ENCODE measurements around the gene KDM2A.
"Not testable (repeated sequence)": the region's sequence is repeated elsewhere in the genome, so short reads cannot be mapped to it uniquely, and the experiment has no call there.

KDM2A gene

DNA sequence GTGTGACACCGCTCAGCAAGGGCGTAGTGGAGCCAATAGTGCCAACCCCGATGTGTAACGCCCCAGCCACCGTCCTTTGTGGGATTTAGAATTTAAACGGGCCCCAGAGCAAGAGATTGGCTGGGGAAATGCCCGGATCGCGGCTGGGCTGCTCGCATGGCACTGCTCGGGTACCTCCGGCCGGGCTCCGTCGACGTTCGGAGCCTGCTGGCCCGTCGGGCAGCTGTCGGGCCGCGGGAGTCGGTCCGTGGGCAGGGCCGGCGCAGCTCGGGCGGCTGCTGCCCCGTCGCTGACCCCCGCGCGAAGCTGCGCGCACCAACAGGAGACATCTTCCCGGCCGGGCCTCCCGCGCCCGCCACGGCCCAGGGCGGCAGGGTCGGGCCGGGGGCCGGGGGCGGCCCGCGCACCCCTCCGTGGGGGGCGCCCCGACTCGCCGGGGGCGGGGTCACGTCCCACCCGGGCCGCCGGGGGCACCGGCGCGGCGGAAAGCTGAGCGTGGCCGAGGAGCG is 1.3 kb upstream of the KDM2A start:
- DNase-seq (ENCODE audit: low read depth, low spot score): peak; percentile 20

DNA sequence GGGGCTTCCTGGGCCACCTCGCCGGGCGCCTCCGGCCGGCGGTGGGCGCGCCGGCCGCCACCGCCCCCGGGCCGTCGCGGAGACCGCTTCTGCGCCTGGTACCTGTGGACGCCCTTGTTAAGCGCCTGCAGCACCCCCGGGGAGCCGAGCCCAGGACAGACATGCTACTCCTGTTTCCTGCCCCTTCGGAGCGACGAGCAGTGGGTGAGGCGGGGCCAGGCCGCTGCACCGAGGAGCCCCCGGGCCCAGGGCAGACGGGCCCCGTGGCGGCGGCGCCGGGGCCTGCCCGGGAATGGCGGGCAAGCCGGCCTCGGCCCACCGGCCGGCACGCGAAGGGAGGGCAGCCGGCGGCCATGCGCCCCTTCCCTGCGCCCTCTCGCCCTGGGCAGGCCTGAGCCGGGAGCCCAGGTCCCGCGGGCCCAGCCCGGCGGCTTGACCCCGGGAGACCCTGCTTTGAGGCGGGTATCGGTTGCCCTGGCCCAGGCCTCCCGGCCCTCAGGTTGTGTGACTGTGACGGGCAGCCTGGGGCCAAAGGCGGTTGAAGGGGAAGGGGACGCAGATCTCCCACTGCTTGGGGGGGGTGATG is 789 bp upstream of the KDM2A start:
- peak; percentile 57 for DNase-seq (ENCODE audit: low read depth, low spot score)

DNA sequence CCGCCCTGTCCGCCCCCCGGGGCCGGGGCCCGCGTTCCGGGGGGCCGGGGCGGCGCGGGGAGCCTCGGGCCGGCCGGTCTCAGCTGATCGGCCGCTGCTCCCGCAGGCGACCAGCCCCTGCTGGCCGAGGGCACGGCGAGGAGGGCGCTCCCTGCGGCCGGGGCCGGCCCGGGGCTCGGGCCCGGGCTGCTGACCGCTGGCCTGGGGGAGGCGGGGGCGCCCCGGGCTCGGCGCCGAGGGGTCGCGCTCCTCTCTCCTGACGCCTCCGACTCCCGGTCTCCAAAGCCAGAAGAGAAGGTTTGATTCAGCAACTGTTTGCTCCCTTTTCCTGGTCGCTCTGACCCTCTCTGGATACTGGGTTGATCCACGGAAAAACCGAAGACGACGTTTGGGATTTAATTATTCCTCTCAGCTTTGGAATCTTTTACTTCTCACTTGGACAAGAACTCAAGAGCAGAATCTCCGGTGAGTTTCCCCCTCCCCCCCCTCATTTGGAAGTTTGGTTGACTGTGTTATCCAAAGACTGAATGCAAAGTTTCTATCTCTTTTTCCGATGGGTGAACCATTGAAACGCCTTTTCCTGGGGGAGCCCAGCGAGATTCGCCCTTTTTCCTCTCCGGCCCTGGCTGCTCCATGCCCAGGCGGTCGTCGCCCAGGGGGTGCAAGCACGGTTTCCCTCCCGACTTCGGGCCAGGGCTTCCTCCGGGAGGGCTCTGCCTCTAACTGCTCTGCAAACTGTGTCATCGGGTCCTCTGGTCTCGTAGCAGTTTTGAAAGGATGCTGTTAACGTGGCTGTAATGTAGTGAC is 725 bp downstream of the KDM2A start:
- peak; percentile 53 for DNase-seq (ENCODE audit: low read depth, low spot score)

DNA sequence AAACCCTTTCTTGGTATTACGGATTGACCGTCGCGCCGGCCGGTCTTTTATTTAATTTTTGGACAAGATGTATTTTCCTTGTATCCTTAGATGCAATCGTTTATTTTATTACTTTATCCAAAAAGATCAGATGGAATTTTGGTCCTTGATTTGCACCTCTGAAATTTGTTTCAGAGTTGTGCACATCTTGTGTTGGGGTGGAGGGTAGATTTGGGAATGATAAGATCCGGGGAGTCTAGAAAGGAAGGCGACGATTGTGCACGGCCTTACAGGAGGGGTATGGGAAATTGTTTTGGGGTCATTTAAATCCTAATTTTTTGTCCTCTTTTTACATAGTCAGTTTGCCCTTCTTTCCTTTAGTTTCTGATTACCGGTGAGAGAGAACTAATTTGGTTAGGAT is 1.4 kb downstream of the KDM2A start:
- no peak for DNase-seq (ENCODE audit: low read depth, low spot score)

DNA sequence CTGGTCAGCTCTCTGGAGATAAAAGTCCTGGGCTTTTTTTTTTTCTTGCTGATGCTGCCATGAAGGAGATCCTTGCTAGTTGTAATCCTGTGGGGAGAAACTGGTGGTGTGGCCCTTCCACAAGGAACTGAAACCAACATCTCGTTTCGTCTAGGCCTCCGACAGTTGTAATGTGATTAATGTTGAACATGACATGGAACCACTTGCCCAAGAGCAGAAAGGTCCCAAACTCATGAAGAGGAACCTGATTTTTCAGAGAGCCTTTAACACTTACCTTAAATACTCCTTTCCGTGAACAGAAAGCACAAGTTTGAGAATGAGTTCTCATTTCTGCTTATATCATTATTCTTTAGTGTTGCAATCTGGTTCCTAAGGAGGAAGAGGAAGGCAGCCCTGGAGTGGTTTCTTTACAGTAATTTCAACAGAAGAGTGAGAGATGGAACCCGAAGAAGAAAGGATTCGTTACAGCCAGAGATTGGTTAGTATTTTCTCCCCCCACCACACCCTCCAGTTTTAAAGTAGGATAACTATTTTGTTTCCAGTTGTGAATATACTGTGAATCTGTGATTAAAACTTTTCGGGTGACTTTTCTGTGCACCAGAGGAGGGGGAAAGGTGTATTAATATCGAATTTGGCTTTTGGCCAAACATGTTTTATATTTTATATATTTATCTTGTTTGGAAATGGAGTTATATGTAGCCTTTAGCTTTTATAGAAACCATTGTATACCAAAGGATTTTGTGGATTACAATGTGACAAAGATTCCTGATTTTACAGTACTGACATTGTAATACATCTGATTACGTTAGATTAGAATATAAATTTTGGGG is 2.0 kb downstream of the KDM2A start:
- peak; percentile 51 for DNase-seq (ENCODE audit: low read depth, low spot score)

DNA sequence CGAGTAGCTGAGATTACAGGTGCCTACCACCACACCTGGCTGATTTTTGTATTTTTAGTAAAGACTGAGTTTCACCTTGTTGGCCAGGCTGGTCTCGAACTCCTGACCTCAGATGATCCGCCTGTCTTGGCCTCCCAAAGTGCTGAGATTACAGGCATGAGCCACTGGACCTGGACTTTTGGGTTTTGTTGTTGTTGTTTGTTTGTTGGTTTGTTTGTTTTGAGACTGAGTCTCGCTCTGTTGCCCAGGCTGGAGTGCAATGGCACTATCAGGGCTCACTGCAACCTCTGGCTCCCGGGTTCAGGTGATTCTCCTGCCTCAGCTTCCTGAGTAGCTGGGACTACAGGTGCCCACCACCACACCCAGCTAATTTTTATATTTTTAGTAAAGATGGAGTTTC is 4.7 kb downstream of the KDM2A start:
- not testable (repeated sequence) for DNase-seq (ENCODE audit: low read depth, low spot score)

DNA sequence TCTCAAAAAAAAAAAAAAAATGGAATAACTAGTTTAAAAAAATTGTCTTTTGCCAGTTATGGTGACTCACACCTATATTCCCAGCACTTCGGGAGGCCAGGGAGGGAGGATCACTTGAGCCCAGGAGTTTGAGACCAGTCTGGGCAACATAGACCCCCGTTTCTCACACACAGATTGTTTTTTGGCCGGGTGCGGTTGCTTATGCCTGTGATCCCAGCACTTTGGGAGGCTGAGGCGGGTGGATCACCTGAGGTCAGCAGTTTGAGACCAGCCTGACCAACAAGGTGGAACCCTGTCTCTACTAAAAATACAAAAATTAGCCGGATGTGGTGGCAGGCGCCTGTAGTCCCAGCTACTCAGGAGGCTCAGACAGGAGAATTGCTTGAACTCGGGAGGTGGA is 7.2 kb downstream of the KDM2A start:
- not testable (repeated sequence) for DNase-seq (ENCODE audit: low read depth, low spot score)

DNA sequence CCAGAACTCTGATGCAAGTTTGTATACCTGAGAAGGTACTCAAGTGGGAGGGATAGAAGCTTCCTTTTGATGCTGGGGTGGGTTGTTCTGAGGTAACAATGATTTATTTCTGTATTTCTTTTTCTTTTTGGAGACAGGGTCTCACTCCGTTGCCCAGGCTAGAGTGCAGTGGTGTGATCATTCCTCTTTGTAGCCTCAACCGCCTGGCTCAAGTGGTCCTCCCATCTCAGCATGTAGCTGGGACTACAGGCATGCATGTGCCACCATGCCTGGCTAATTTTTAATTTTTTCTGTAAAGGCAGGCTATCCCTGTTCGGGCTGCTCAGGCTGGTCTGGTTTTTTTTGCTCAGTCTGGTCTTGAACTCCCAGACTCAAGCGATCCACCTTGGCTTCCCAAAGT is 7.9 kb downstream of the KDM2A start:
- no peak for DNase-seq (ENCODE audit: low read depth, low spot score)

DNA sequence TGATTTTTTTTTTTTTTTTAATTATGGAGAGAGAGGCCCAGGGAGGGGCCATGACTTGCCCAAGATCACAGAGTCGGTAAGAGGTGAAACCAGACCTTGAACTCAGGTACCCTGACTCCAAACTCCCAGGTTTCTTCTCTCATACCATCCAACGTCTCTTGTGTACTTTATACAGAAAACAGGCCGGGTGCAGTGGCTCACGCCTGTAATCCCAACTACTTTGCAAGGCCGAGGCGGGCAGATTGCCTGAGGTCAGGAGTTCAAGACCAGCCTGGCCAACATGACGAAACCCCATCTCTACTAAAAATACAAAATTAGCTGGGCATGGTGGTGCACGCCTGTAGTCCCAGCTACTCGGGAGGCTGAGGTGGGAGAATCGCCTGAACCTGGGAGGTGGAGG is 11.8 kb downstream of the KDM2A start:
- DNase-seq (ENCODE audit: low read depth, low spot score): not testable (repeated sequence)

DNA sequence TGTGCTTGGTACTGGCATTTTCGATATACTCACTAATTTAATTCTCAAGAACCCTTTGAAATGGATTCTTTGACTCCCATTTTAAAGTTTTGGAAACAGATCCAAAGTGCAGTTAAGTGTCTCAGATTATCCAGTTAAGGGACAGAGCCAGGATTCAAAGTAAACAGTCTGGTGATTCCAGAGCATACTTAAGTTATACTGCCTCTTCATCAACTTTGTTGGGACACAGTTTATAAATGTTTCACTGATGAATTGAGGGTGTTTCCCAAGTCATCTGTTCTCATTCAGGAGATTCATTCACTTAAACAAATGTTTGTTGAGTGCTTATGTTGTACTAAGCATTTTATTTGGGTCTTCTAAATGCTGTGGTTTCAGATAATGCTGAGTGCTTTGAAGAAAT is 17.1 kb downstream of the KDM2A start:
- DNase-seq (ENCODE audit: low read depth, low spot score): no peak

DNA sequence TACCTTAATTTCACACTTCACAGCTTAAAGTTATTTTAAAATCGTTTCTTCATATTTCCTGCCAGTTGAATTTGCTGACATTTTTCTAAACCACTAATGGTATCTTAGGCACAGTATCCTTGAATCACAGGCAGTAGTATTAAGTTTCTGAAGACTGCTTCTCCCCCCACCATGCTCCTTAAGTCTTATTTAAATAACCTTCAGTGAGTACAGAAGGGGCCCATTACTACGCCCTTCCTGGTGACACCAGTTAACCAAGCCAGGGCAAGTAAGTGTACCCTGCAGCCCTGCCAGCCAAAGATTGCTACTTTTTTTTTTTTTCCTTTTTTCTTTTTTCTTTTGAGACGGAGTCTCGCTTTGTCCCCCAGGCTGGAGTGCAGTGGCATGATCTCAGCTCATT is 19.9 kb downstream of the KDM2A start:
- no peak for DNase-seq (ENCODE audit: low read depth, low spot score)

DNA sequence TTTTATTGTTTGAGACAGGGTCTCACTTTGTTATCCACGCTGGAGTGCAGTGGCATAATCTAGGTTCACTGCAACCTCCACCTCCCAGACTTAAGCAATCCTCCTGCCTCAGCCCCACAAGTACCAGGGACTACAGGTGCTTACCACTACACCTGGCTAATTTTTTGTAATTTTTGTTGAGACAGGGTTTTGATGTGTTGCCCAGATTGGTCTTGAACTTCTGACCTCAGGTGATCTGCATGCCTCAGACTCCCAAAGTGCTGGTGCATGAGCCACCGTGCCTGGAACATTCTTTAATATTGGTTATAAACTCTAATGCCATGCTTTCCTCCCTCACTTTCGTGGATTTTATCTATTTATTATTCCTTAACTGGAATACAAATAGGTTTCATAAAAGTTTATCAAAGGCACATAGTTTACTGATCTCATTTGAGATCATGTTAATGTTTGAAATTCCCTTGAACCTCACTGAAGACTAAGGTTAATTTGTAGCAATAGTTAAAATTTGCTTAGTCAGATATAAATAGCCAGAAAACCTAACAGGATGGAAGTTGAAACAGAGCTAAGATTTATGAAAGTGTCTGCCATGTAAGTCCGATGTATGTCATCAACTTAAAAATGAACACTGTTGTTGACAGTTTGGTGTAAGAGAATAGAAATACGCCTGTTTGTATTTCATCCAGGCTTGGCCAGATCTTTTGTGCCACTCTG is 27.6 kb downstream of the KDM2A start:
- DNase-seq (ENCODE audit: low read depth, low spot score): no peak

DNA sequence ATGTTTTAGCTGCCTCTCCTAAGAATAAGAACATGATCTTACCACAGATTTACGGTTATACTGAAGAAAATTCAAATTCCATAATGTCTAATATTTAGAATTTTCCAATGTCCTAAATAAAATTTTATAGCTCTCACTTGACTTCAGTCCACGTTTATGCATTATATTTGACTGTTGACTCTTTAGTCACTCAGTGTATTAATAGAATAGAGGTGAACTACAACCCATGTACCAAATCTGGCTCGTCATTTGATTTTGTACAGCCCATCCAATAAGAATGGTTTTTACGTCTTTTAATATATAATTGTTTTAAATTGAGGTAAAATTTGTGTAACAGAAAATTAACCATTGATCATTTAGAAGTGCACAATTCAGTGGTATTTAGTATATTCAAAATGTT is 34.9 kb downstream of the KDM2A start:
- DNase-seq (ENCODE audit: low read depth, low spot score): no peak

DNA sequence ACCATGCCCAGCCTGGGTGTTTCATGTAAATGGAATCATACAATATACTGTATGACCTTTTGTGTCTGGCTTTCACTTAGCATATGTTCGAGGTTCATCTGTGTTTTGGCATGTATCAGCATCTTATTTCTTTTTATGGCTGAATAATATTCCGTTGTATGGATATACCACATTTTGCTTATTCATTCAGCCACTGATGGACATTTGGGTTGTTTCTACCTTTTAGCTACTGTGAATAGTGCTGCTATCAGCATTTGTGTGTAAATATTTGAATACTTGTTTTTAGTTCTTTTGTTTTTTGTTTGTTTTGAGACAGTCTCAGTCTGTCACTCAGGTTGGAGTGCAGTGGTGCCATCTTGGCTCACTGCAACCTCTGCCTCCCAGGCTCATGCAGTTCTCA is 35.7 kb downstream of the KDM2A start:
- DNase-seq (ENCODE audit: low read depth, low spot score): no peak

DNA sequence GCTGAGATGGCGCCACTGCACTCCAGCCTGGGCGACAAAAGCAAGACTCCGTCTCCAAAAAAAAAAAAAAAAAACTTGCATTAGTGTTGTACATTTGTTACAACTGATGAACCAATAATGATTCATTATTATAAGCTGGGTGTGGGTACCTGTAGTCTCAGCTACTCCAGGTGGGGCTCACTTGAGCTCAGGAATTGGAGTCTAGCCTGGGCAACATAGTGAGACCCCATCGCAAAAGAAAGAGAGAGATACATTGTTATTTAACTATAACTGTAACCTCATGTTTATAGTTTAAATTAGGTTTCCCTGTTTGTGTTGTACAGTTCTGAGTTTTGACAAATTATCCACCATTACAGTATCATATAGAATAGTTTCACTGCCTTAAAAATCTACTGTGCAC is 38.6 kb downstream of the KDM2A start:
- no peak for DNase-seq (ENCODE audit: low read depth, low spot score)

DNA sequence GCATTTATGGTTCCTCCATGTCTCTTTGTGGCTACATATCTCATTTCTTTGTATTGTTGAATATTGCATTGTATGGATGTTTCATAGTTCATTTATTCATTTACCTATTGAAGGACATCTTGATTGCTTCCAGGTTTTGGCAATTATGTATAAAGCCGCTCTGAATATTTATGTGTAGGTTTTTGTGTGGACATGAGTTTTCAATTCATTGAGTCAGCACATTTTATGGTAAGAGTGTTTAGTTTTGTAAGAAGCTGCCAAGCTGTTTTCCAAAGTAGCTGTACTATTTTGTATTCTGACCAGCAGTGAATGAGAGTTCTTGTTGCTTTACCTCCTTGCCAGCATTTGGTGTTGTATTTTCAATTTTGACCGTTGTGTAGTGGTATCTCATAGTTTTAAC is 39.2 kb downstream of the KDM2A start:
- peak; percentile 29 for DNase-seq (ENCODE audit: low read depth, low spot score)

DNA sequence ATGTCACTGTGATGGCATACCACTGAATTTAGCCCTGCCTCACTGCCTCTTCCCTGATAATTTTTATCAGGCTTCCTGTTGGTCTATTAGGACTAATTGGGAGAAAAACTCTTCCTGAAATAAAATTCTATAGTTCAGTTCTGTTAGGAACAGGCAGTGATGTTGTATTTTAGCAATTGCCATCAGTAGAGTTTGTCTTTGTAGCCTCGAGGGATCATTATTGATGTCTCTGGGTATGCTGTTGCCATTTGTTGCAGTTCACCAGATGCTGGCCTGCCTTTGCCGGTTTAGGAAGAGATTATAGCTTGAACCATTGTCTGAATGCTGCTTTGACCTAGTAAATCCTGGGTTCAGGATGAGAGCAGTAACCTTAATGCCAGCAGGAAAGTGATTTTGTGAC is 41.0 kb downstream of the KDM2A start:
- no peak for DNase-seq (ENCODE audit: low read depth, low spot score)

DNA sequence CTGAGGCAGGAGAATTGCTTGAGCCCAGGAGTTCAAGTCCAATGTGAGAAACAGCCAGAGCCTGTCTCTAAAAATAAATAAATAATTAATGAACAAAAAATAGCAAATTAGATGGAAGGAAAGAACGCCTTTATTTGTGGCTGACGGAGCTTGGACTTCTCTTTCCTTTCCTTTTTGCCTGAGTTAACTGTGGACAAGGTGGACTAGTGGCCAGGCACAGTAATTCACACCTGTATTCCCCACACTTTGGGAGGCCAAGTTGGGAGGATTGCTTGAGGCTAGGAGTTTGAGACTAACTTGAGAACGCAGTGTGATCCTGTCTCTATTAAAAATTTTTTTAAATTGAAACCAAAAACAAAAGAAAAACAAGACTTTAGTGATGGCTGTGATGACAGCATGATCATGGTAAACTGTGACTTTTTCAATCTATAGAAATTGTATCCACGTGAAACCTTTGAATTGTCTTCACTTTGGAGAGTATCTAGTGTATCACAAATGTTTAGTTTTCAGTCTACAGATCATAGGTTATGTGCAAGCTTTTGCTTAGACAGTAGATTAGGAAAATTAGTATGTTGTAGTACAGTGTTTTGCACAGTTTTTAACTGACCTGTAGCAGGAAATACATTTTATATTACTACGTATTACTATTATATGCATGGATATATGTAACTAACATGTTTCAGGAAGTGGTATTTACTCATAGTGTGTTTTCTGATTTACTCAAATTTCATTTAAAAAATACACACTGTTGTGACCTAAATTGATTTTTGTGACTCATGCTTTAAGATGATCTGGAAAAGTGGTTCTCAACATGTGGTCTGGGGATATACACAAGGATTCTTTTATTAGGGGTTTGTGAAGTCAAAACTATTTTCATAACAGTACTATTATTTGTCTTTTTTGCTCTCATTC is 42.1 kb downstream of the KDM2A start:
- DNase-seq (ENCODE audit: low read depth, low spot score): no peak

DNA sequence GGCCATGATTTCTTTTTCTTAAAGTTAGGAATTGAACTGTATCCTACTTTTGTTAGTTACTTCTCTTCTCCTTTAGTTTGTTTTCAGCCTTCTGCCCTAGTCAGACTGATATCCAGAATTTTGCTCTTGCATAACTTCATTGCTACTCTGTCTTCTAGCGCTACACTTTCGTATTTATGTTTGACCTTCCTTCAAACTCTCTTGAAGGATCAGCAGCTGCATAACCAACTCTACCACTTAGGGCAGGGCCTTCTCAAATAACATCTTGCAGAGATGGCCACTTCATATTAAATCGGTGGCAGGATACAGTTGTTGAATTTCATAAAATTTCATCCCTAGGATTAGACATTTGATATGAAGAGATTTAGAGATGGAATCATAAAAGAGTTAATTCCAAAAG is 43.9 kb downstream of the KDM2A start:
- no peak for DNase-seq (ENCODE audit: low read depth, low spot score)

DNA sequence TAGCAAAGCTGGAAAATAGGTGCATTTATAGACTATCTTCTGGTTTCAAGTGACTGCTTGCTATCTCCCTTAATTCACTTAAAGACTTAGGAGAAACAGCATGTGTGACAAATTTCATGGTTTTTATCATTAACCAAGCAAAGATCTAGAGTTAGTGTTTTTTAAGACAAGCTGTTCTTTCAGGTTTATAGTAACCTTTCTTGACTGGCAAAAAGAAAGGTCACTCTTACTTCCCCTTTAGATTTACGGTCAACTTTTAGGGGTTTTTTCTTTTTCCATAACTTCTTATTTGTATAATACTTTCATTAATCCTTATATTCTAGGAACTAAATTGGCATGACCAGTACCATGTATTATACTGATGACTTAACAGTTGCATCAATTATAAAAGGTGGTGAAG is 46.6 kb downstream of the KDM2A start:
- no peak for DNase-seq (ENCODE audit: low read depth, low spot score)

DNA sequence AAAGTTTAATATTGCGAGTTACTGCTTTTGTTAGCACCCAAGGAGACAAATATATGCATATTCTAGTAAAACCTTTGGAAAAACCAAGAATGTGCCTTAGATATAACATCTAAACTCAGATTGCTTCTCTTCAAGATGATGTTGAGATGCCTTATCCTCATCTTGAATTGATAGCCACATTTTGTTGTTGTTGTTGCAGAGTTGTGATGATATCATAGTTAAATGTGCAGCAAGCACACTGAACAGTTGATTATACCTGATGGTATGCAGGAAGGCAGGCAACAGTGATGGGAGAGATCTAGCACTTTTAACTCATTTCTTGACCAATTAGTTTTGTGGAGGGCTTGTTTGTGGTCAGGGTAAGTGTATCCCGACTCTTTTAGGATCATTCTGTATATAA is 48.0 kb downstream of the KDM2A start:
- DNase-seq (ENCODE audit: low read depth, low spot score): peak; percentile 13

Measured in astrocyte of the hippocampus (primary cell).